Measurements from ENCODE around the gene PSMB8.
"Not testable (repeated sequence)": the region's sequence is repeated elsewhere in the genome, so short reads cannot be mapped to it uniquely, and the experiment has no call there.

PSMB8 gene

GRCh38 chr6:32836873-32837272, 7.0 kb downstream of the PSMB8 start:
- DNase-seq (ENCODE audit: low spot score), result no peak

DNA sequence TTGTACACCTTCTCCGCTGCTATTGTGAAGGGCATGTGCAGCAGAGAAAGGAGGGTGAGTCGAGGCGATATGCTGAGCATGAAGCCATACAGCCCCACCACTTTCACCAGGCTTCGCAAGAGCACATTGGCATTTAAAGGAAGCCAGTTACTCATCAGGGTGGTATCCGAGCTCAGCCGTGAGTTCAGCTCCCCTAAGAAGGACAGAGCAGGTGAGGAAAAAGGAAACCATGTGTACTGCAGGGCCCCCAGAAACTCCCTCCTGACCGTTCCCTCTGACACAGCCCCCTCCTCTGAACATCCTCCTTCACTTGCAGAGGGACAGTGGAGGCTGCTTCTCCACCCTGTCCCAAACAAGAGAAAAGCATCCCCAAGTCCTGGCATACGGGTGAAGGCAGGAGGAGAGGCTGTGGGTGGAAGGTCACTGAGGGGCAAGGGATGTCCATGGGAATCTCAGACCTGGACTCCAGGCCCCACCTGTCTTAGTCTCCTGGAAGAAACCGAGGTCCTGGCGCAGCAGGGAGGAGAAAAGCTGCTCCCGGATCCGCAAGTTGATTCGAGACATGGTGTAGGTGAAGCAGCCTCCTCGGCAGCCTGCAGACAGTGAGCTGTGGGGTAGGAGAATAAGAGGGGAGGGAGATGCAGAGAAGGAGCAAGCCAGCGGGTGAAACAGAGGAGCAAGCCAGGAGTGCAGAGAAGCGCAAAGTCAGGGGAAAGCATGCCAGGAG, 8.5 kb downstream of the PSMB8 start:
- no peak for DNase-seq (ENCODE audit: low spot score)

DNA sequence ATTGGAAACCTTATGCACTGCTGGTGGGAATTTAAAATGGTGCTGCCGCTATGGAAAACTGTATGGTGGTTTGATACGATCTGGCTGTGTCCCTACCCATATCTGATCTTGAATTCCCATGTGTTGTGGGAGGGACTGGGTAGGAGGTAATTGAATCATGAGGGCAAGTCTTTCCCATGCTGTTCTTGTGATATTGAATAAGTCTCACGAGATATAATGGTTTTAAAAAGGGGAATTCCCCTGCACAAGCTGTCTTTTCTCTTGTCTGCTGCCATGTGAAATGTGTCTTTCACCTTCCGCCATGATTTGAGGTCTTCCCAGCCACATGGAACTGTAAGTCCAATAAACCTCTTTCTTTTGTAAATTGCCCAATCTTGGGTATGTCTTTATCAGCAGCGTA, 10.2 kb downstream of the PSMB8 start:
- DNase-seq (ENCODE audit: low spot score), result no peak

GRCh38 chr6:32832535-32832934, 11.3 kb downstream of the PSMB8 start:
- DNase-seq (ENCODE audit: low spot score), result no peak

GRCh38 chr6:32830936-32831335, 12.9 kb downstream of the PSMB8 start:
- DNase-seq (ENCODE audit: low spot score), result no peak

DNA sequence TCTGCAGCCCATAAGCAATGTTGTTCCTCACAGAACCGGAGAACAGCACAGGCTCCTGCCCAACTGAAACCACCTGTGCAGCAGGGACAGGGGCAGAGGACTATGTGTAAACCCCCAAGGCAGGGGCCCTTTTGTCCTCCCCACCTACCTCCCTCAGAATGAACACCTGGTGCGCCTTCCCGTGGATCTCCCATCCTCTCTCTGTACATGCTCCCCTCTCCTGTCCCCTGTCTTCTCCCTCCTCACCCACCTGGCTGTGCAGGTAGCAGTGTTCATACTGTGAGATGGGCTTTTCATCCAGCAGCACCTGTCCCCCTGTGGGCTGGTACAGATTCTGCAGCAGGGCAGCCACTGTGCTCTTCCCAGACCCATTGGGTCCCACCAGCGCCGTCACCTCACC, 13.8 kb downstream of the PSMB8 start:
- no peak for DNase-seq (ENCODE audit: low spot score)

- no peak for DNase-seq (ENCODE audit: low spot score)
Observed at GRCh38 chr6:32829495-32829894, 14.4 kb downstream of the PSMB8 start.

DNA sequence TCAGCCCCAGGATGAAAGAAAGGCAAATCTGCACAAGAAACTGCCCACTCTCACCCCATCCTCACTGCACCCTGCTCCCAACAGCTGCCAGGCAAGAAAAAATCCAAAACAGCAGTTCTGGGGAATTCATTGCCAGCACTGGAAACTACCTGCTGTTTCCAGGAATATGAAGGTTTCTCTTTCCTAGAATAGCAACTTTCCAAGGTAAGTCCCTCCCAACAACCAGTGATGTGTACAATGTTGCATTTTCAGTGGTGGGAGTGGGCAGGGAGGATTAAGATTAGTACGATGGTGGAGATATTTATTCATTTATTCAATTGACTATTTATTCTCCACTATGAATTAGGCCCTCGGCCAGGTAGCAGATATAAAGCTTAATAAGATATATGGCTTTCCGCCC, 16.8 kb downstream of the PSMB8 start:
- DNase-seq (ENCODE audit: low spot score), result no peak

- peak; percentile 16 for DNase-seq (ENCODE audit: low spot score)
Observed at GRCh38 chr6:32825966-32826365, 17.9 kb downstream of the PSMB8 start.

DNA sequence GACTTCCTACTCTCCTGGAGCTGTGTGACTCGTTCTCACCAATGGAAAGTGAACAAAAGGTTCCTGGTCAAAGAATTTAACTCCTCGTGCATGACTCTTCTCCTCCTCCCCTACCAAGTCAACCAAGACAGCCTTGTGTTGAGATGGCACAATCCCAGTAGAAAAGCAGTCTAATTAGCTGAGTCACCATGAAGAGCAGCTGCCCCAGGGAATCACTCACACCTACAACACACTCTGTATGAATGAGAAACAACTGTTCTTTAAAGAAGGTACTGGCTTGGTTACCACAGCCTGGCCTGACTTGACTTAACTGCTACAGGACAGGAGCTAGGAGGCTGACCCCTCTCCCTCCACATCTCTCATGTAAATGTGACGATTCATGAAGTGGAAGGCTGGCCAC, 24.1 kb downstream of the PSMB8 start:
- DNase-seq (ENCODE audit: low spot score), result peak; percentile 34

GRCh38 chr6:32818867-32819266, 25.0 kb downstream of the PSMB8 start:
- DNase-seq (ENCODE audit: low spot score), result no peak

- peak; percentile 5 for DNase-seq (ENCODE audit: low spot score)
Observed at GRCh38 chr6:32816746-32817204, 27.1 kb downstream of the PSMB8 start, which contains the start of gene HLA-DOB. HLA-DOB (minus strand) TSS chr6:32817002; CDS start chr6:32816951, 51 bp downstream.

DNA sequence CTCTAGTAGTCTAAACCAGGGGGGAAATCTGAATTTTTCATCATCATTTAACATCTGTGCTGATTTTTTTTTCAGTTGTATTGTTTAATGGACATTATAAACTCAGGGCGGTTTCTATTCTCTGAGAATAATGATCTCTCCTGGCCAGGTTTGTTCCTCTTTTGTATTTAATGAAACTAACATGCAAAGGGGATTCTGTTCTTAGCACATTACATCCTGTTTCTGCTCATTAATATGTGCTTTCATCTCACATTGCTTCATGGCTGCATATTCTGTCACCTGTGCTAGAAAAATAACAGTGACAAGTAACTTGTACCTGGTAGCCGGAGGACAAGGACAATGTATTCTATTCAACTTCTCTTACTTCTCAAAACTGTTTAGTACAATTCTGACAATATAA, 27.9 kb downstream of the PSMB8 start:
- no peak for DNase-seq (ENCODE audit: low spot score)

DNA sequence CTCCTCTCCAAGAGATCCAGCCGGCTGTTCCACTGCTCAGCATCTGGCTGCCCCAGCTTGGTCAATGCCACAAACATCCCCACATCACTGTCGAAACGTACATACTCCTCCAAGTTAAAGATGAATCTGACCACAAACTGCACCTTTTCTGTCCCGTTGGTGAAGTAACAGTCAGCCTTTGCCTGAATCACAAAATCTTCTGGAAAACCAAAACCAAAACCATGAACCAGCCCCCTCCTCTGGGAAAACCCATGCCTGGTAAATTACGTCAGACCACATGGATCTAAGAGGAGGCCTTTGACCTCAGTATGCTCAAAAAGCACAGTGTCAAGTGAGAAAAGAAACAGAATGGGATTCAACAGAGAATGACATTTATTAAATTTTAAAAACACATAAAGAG, 28.7 kb downstream of the PSMB8 start:
- no peak for DNase-seq (ENCODE audit: low spot score)

- no peak for DNase-seq (ENCODE audit: low spot score)
Observed at GRCh38 chr6:32814145-32814544, 29.7 kb downstream of the PSMB8 start.

GRCh38 chr6:32809171-32809570, 34.7 kb downstream of the PSMB8 start:
- DNase-seq (ENCODE audit: low spot score), result no peak

- no peak for DNase-seq (ENCODE audit: low spot score)
Observed at GRCh38 chr6:32807020-32807580, 36.7 kb downstream of the PSMB8 start.

GRCh38 chr6:32805404-32805803, 38.4 kb downstream of the PSMB8 start:
- DNase-seq (ENCODE audit: low spot score), result not testable (repeated sequence)

- DNase-seq (ENCODE audit: low spot score), result no peak
Observed at GRCh38 chr6:32803416-32803815, 40.4 kb downstream of the PSMB8 start.

- no peak for DNase-seq (ENCODE audit: low spot score)
Observed at GRCh38 chr6:32799740-32800139, 44.1 kb downstream of the PSMB8 start.

- no peak for DNase-seq (ENCODE audit: low spot score)
Observed at GRCh38 chr6:32799168-32799567, 44.7 kb downstream of the PSMB8 start.

DNA sequence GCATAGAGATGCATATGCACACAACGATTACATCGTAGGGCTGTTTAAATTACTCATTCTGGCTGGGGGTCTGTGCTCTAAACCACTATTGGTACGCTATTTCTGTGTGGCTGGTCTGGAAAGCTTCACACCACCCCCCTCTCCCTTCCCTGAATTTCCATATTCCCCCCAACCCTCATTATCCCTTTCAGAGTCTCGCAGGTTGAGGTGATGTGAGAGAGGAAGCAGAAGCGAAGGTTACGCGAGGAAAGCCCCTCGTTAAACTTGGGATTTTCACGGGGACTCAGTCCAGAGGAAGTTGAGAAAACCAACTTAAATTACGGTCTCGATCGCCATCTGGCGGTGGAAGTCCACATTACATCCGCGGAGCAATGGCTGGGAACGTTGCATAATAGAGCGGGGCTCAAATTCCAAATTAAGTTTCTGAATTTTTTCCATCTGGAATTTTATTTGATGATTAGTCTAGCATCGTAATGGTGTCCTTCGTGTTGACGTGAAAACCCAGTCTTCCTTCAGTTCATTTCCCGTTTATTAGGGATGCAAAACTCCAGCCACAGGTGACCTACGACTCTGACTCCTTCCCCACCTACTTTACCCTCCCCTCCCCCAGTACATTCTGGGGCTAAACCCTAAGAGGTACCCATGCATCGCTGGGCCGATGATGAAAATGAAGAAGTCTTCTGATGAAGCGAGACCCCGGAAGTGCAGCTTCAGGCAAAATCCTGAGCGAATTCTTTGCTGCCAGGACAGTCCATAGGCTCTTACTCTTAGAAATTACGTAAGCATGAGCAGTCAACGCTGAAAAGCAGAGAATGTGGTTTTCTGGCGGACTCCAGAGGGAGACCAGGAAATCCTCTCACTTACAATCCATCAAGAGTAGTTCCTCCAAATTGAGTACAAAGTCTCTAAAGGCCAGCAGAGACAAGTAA, 46.7 kb downstream of the PSMB8 start:
- DNase-seq (ENCODE audit: low spot score), result peak; percentile 60

- no peak for DNase-seq (ENCODE audit: low spot score)
Observed at GRCh38 chr6:32794510-32794909, 49.3 kb downstream of the PSMB8 start.

Measured in LoVo (cell line).